Measurements from ENCODE around the gene RETREG3.

Gene RETREG3

GRCh38 chr17:42537826-42538451 is 71.2 kb downstream of the RETREG3 start:
- no peak for DNase-seq (ENCODE audit: low read depth)
- TF ChIP-seq, protein P1, sequence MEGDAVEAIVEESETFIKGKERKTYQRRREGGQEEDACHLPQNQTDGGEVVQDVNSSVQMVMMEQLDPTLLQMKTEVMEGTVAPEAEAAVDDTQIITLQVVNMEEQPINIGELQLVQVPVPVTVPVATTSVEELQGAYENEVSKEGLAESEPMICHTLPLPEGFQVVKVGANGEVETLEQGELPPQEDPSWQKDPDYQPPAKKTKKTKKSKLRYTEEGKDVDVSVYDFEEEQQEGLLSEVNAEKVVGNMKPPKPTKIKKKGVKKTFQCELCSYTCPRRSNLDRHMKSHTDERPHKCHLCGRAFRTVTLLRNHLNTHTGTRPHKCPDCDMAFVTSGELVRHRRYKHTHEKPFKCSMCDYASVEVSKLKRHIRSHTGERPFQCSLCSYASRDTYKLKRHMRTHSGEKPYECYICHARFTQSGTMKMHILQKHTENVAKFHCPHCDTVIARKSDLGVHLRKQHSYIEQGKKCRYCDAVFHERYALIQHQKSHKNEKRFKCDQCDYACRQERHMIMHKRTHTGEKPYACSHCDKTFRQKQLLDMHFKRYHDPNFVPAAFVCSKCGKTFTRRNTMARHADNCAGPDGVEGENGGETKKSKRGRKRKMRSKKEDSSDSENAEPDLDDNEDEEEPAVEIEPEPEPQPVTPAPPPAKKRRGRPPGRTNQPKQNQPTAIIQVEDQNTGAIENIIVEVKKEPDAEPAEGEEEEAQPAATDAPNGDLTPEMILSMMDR (IDR thresholded peaks at IDR 0.05; ENCODE audit: control insufficient read depth, insufficient read depth, low read depth, low read length, missing control alignments): no peak
- H3K4me3 ChIP-seq (ENCODE audit: control insufficient read depth, low read depth, low read length): no peak overlapping the region

DNA sequence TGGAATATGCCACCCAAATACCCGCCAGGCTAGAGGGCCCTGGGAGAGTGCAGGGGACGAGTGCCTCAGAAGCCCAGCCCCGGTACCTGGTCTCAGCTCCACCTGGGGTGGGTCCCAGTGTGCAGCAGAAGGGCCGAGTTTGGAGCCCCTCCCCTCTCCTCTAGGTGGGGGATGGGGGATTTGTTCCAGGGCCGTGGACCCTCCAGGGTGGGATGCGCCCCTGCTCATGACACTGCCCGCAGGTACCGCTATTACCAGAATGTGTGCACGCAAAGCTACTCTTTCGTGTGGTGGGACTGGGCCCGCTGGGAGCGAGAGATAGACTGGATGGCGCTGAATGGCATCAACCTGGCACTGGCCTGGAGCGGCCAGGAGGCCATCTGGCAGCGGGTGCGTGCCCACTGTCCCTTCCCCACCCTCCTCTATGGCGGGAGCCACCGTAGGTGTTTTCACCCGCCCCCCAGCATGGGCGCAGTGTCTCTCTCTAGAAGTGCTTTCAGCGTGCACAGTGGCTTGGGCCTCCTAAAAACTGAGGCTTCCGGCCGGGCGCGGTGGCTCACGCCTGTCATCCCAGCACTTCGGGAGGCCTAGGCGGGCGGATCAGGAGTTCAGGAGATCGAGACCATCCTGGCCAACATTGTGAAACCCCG is 71.9 kb downstream of the RETREG3 start:
- no peak for DNase-seq (ENCODE audit: low read depth)
- TF ChIP-seq, protein P1 (IDR thresholded peaks at IDR 0.05; ENCODE audit: control insufficient read depth, insufficient read depth, low read depth, low read length, missing control alignments): no peak
- peak overlapping the region; percentile 63 for H3K4me3 ChIP-seq (ENCODE audit: control insufficient read depth, low read depth, low read length)

DNA sequence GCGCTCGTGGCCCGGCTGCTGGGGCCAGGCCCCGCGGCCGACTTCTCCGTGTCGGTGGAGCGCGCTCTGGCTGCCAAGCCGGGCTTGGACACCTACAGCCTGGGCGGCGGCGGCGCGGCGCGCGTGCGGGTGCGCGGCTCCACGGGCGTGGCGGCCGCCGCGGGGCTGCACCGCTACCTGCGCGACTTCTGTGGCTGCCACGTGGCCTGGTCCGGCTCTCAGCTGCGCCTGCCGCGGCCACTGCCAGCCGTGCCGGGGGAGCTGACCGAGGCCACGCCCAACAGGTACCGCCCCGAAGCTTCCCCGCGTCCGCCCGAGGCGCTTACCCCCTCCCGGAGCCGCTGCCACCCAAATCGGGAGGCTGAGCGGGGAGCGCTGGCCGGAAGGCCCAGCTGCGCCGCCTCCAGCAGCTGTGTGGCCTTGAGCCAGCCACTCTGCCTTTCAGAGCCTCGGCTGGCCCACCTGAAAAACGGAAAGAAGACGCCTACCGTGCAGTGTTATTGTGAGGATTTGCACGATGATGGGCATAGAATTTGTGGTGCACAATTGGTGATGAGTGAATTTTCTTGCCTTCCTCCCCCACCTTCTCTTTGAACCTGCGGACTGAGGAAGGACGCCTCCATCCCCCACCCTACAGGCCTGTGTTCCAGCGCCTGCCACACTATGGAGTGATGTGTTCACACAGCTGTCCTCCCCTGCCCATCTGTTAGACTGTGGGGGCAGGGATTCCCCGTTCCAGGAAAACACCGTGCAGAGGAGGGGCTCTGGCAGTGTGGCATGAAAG is 72.6 kb downstream of the RETREG3 start:
- H3K4me3 ChIP-seq (ENCODE audit: control insufficient read depth, low read depth, low read length): peak overlapping the region; percentile 63
- no peak for DNase-seq (ENCODE audit: low read depth)
- TF ChIP-seq, protein P1 (IDR thresholded peaks at IDR 0.05; ENCODE audit: control insufficient read depth, insufficient read depth, low read depth, low read length, missing control alignments): no peak

DNA sequence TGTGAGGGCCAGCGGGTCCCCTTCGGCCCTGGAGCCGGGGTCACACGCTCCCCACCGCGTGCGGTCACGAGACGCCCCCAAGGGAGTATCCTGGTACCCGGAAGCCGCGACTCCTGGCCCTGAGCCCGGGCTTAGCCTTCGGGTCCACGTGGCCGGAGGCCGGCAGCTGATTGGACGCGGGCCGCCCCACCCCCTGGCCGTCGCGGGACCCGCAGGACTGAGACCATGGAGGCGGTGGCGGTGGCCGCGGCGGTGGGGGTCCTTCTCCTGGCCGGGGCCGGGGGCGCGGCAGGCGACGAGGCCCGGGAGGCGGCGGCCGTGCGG is 73.2 kb downstream of the RETREG3 start, which contains the start of gene NAGLU:
Gene NAGLU (plus strand): TSS at position 194 of the 324 bp plus-strand sequence. CDS start 32 bp downstream, at position 226.
- DNase-seq (ENCODE audit: low read depth): no peak
- TF ChIP-seq, protein P1 (IDR thresholded peaks at IDR 0.05; ENCODE audit: control insufficient read depth, insufficient read depth, low read depth, low read length, missing control alignments): no peak

GRCh38 chr17:42535155-42536047 is 73.8 kb downstream of the RETREG3 start:
- no peak for DNase-seq (ENCODE audit: low read depth)
- H3K4me3 ChIP-seq (ENCODE audit: control insufficient read depth, low read depth, low read length): peak overlapping the region; percentile 63
- TF ChIP-seq, protein P1 (IDR thresholded peaks at IDR 0.05; ENCODE audit: control insufficient read depth, insufficient read depth, low read depth, low read length, missing control alignments): no peak

More for the DNA sequence above, 73.2 kb downstream of the RETREG3 start, which contains the start of gene NAGLU:
- H3K4me3 ChIP-seq (ENCODE audit: control insufficient read depth, low read depth, low read length): peak within 1 kb of the TSS; percentile 63
